Uterus (tissue), 2 donors: ENCODE measurements around the gene UBAP2L.

ENCODE experiments used
- CTCF ChIP-seq, 4 experiments: fragments of 200-600 bp in 2 of 4; fragments of 450-650 bp in 2 of 4; sonication (generic) in 2 of 4; IDR thresholded peaks; one replicate each; pipeline ENCODE4 v1.5.1; 2016 to 2019; ENCODE audit warnings: antibody characterized with exemption in 4 of 4, mild to moderate bottlenecking in 2 of 4, moderate library complexity in 1 of 4
- POLR2A ChIP-seq, 2 donors: fragments of 450-650 bp; IDR thresholded peaks; one replicate each; pipeline ENCODE4 v1.6.1; 2016; ENCODE audit warnings: antibody characterized with exemption in 2 of 2, mild to moderate bottlenecking in 1 of 2, moderate library complexity in 1 of 2

- TF ChIP-seq CTCF (IDR thresholded peaks at IDR 0.05) (no peak), POLR2A (IDR thresholded peaks at IDR 0.05) (no peak)
These were observed 74.9 kb downstream of the UBAP2L start for GRCh38 chr1:154295408-154296235.
